Gastrocnemius medialis (tissue), 4 donors: ENCODE results near the gene UBE2S.

Source experiments
- CTCF ChIP-seq, 5 experiments: fragments of 450-650 bp in 3 of 5; fragments of 200-600 bp in 2 of 5; sonication (generic) in 2 of 5; IDR thresholded peaks in 4 of 5; conservative IDR thresholded peaks in 1 of 5; 1 replicate in 4 of 5; 2 replicates in 1 of 5; pipeline ENCODE4 v1.5.1; 2016 to 2019; ENCODE audit warnings: antibody characterized with exemption in 5 of 5, mild to moderate bottlenecking in 3 of 5, moderate library complexity in 3 of 5
- POLR2A ChIP-seq, 2 donors: fragments of 450-650 bp; IDR thresholded peaks; one replicate each; pipeline ENCODE4 v1.6.1; 2017; ENCODE audit warnings: antibody characterized with exemption in 2 of 2, mild to moderate bottlenecking in 2 of 2, moderate library complexity in 2 of 2

DNA sequence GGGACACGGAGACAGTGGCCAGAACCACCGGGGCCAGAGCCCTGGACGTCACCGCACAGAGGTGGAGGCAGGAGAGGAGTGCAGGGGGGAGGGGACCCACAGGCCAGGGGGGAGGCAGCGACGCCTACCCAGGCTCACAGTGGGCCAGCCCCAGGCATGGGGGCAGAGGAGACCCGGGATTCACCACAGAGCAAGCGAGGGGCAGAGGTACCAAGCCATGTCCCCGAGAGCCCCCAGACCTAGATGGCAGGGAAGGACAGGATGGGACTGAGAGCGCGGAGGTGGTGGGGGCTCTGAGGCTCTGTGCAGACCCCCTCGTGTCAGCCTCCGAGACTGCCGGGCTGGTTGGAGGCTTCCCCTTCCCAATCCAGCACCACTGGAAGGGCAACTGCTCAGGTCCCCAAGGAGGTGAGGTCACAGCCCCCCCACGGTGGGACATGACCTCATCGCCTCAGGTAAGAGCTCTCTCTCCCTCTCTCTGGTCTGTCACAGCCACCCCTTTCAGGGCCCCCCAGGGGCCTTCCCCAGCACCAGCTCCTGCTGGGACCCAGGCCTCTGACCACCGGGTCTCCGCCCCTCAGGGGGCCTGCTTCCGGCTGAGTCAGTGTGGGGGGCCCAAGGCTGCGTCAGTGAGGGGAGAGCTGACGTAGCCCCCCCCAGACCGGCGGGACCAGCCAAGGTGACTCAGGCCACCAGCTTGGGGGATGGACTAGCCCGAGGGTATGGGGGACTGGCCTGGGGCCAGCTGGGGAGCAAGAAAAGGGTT, 35.1 kb downstream of the UBE2S start:
- TF ChIP-seq CTCF (IDR thresholded peaks at IDR 0.05 in 4 of 5, conservative IDR thresholded peaks at IDR 0.05 in 1 of 5) (no peak), POLR2A (IDR thresholded peaks at IDR 0.05) (no peak)
